ENCODE measurements around the gene CHMP2A.

- TF ChIP-seq CTCF (IDR thresholded peaks at IDR 0.05) (no peak), POLR2A (IDR thresholded peaks at IDR 0.05) (no peak)
Observed at GRCh38 chr19:58555920-58556621, 1.2 kb upstream of the CHMP2A start.

Measured in uterus (tissue), 2 donors.